Measurements from ENCODE around the gene STK32C.

Gene STK32C

DNA sequence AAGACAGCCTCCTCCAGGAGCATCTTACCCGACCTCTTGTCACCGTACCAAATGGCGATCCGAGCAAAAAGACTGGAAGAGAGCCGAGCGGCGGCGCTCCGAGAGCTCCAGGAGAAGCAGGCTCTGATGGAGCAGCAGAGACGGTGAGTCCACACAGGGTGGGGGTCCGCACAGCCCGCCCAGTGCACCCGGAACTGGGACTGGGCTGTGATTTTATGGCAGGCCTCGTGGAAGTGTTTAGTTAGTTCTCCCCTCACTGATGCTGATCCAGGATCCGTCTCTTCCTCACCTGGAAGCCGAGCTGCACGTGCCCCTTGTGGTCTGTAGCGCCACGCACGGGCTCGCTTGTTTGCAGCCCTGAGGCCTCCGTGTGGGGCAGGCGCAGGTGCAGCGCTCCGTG, 43.9 kb upstream of the STK32C start:
- Histone ChIP-seq H3K36me3 (ENCODE audit: insufficient read depth, low read length) (no peaks in the 10 kb centered on the region), H3K9ac (ENCODE audit: insufficient read length) (no peak overlapping the region), H3K9me3 (ENCODE audit: low read depth, low read length) (no peaks in the 10 kb centered on the region), H3K4me3 (no peak overlapping the region), H3K27ac (no peak overlapping the region)
- DNase-seq (ENCODE audit: low read depth, low spot score), result no peak
- TF ChIP-seq POLR2AphosphoS5 (IDR thresholded peaks at IDR 0.05; ENCODE audit: borderline replicate concordance, low read depth, low read length) (no peak), FOXP2 (optimal IDR thresholded peaks at IDR 0.05; ENCODE audit: control extremely low read depth, extremely low read length, insufficient read depth) (no peak)

DNA sequence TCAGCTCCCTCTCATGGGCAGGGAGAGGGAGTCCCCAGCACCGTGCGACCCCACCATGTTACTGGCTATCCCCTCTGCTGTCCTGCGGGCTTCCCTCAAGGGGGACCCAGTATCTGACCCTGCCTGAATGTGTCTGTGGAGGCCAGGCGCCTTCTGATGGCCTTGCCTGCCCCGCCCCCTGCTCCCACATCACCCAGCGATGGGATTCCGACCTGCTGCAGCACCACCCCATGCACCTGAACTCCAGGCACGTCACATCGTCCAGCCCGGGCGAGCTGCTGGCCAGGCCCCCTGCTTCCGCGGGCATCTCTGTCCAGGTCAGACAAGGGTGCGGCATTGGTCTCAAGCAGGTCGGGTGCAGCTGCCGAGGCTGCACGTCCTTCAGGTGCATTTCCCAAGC, 43.2 kb upstream of the STK32C start:
- Histone ChIP-seq H3K9ac (ENCODE audit: insufficient read length) (no peak overlapping the region), H3K9me3 (ENCODE audit: low read depth, low read length) (no peaks in the 10 kb centered on the region), H3K36me3 (ENCODE audit: insufficient read depth, low read length) (no peaks in the 10 kb centered on the region), H3K4me3 (no peak overlapping the region), H3K27ac (no peak overlapping the region)
- DNase-seq (ENCODE audit: low read depth, low spot score), result no peak
- TF ChIP-seq FOXP2 (optimal IDR thresholded peaks at IDR 0.05; ENCODE audit: control extremely low read depth, extremely low read length, insufficient read depth) (no peak), EZH2 (IDR thresholded peaks at IDR 0.05) (no peak), POLR2AphosphoS5 (IDR thresholded peaks at IDR 0.05; ENCODE audit: borderline replicate concordance, low read depth, low read length) (no peak)

- H3K9me3 ChIP-seq (ENCODE audit: low read depth, low read length), result no peaks in the 10 kb centered on the region
- H3K4me3 ChIP-seq, result no peak overlapping the region
- TF ChIP-seq POLR2AphosphoS5 (IDR thresholded peaks at IDR 0.05; ENCODE audit: borderline replicate concordance, low read depth, low read length) (no peak), FOXP2 (optimal IDR thresholded peaks at IDR 0.05; ENCODE audit: control extremely low read depth, extremely low read length, insufficient read depth) (no peak), EZH2 (IDR thresholded peaks at IDR 0.05) (no peak)
- DNase-seq (ENCODE audit: low read depth, low spot score), result no peak
- H3K36me3 ChIP-seq (ENCODE audit: insufficient read depth, low read length), result no peaks in the 10 kb centered on the region
- H3K9ac ChIP-seq (ENCODE audit: insufficient read length), result no peak overlapping the region
- H3K27ac ChIP-seq, result no peak overlapping the region
These were observed 42.6 kb upstream of the STK32C start for GRCh38 chr10:132350391-132350790.

GRCh38 chr10:132349766-132350165, 42.0 kb upstream of the STK32C start:
- Histone ChIP-seq H3K27ac (no peak overlapping the region), H3K9me3 (ENCODE audit: low read depth, low read length) (no peaks in the 10 kb centered on the region), H3K9ac (ENCODE audit: insufficient read length) (no peak overlapping the region), H3K36me3 (ENCODE audit: insufficient read depth, low read length) (no peaks in the 10 kb centered on the region), H3K4me3 (no peak overlapping the region)
- no peak for TF ChIP-seq EZH2 (IDR thresholded peaks at IDR 0.05)
- no peak for TF ChIP-seq FOXP2 (optimal IDR thresholded peaks at IDR 0.05; ENCODE audit: control extremely low read depth, extremely low read length, insufficient read depth)
- no peak for TF ChIP-seq POLR2AphosphoS5 (IDR thresholded peaks at IDR 0.05; ENCODE audit: borderline replicate concordance, low read depth, low read length)
- no peak for DNase-seq (ENCODE audit: low read depth, low spot score)

DNA sequence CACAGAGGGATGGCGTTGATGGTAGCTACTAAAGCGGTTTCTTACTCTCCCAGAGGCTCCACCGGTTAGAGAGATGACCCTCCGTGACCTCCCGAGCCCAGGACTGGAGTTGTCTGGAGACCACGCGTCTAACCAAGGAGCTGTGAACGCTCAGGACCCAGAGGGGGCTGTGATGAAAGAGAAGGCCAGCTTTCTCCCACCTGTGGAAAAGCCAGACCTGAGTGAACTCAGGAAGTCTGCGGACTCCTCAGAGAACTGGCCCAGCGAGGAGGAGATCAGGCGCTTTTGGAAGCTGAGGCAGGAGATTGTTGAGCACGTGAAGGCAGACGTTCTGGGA, 40.1 kb upstream of the STK32C start:
- TF ChIP-seq POLR2AphosphoS5 (IDR thresholded peaks at IDR 0.05; ENCODE audit: borderline replicate concordance, low read depth, low read length) (no peak), EZH2 (IDR thresholded peaks at IDR 0.05) (no peak), FOXP2 (optimal IDR thresholded peaks at IDR 0.05; ENCODE audit: control extremely low read depth, extremely low read length, insufficient read depth) (no peak)
- no peak for DNase-seq (ENCODE audit: low read depth, low spot score)
- no peaks in the 10 kb centered on the region for H3K36me3 ChIP-seq (ENCODE audit: insufficient read depth, low read length)
- no peaks in the 10 kb centered on the region for H3K9me3 ChIP-seq (ENCODE audit: low read depth, low read length)
- H3K27ac ChIP-seq, result no peak overlapping the region
- H3K4me3 ChIP-seq, result no peak overlapping the region
- no peak overlapping the region for H3K9ac ChIP-seq (ENCODE audit: insufficient read length)

GRCh38 chr10:132347211-132347930, 39.6 kb upstream of the STK32C start:
- no peak overlapping the region for H3K4me3 ChIP-seq
- H3K27ac ChIP-seq, result no peak overlapping the region
- H3K36me3 ChIP-seq (ENCODE audit: insufficient read depth, low read length), result no peaks in the 10 kb centered on the region
- H3K9me3 ChIP-seq (ENCODE audit: low read depth, low read length), result no peaks in the 10 kb centered on the region
- no peak overlapping the region for H3K9ac ChIP-seq (ENCODE audit: insufficient read length)
- TF ChIP-seq FOXP2 (optimal IDR thresholded peaks at IDR 0.05; ENCODE audit: control extremely low read depth, extremely low read length, insufficient read depth) (no peak), POLR2AphosphoS5 (IDR thresholded peaks at IDR 0.05; ENCODE audit: borderline replicate concordance, low read depth, low read length) (no peak)
- no peak for DNase-seq (ENCODE audit: low read depth, low spot score)

GRCh38 chr10:132346806-132347205, 39.1 kb upstream of the STK32C start:
- no peaks in the 10 kb centered on the region for H3K9me3 ChIP-seq (ENCODE audit: low read depth, low read length)
- H3K27ac ChIP-seq, result no peak overlapping the region
- H3K4me3 ChIP-seq, result no peak overlapping the region
- no peak for DNase-seq (ENCODE audit: low read depth, low spot score)
- H3K36me3 ChIP-seq (ENCODE audit: insufficient read depth, low read length), result no peaks in the 10 kb centered on the region
- H3K9ac ChIP-seq (ENCODE audit: insufficient read length), result no peak overlapping the region
- TF ChIP-seq FOXP2 (optimal IDR thresholded peaks at IDR 0.05; ENCODE audit: control extremely low read depth, extremely low read length, insufficient read depth) (no peak), EZH2 (IDR thresholded peaks at IDR 0.05) (no peak), POLR2AphosphoS5 (IDR thresholded peaks at IDR 0.05; ENCODE audit: borderline replicate concordance, low read depth, low read length) (no peak)

DNA sequence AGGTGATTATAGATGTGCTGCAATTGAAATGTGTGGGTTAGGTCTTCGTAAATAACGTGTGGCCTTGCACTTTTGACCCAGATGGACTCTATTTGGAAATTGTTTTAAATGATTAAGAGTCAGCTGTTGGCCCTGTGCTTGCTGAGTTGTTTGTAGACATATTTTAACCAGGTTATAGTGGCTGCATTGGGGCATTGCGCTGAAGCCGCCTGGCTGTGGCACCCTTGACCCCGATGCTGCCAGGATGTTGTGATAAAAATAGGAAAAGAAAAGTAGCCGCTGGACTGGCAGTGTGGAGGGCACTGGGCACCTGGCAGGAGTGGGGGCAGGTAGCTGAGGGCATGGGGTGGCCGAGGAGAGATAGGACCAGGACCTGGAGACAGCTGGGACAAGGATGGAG, 37.6 kb upstream of the STK32C start:
- TF ChIP-seq POLR2AphosphoS5 (IDR thresholded peaks at IDR 0.05; ENCODE audit: borderline replicate concordance, low read depth, low read length) (no peak), FOXP2 (optimal IDR thresholded peaks at IDR 0.05; ENCODE audit: control extremely low read depth, extremely low read length, insufficient read depth) (no peak), EZH2 (IDR thresholded peaks at IDR 0.05) (no peak)
- DNase-seq (ENCODE audit: low read depth, low spot score), result no peak
- no peak overlapping the region for H3K4me3 ChIP-seq
- H3K9me3 ChIP-seq (ENCODE audit: low read depth, low read length), result no peaks in the 10 kb centered on the region
- H3K9ac ChIP-seq (ENCODE audit: insufficient read length), result no peak overlapping the region
- no peak overlapping the region for H3K27ac ChIP-seq
- no peaks in the 10 kb centered on the region for H3K36me3 ChIP-seq (ENCODE audit: insufficient read depth, low read length)

DNA sequence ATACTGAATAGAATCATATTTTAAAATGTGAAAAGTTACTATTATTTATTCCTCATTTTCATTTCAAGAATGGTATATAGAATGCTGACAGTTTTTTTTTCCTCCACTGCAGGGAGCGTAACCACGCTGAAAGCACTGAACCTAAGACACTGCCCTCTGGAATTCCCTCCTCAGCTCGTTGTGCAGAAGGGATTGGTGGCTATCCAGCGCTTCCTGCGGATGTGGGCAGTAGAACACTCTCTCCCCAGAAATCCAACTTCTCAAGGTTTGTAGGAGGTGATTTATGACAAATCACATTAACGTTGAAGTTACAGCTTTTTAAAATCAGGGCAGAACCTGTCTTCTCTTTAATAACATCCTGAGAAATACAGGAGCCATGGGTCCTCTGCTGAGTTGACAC, 36.6 kb upstream of the STK32C start:
- H3K36me3 ChIP-seq (ENCODE audit: insufficient read depth, low read length), result no peaks in the 10 kb centered on the region
- H3K27ac ChIP-seq, result no peak overlapping the region
- DNase-seq (ENCODE audit: low read depth, low spot score), result no peak
- no peak overlapping the region for H3K9ac ChIP-seq (ENCODE audit: insufficient read length)
- TF ChIP-seq FOXP2 (optimal IDR thresholded peaks at IDR 0.05; ENCODE audit: control extremely low read depth, extremely low read length, insufficient read depth), result no peak
- no peak overlapping the region for H3K4me3 ChIP-seq
- no peaks in the 10 kb centered on the region for H3K9me3 ChIP-seq (ENCODE audit: low read depth, low read length)

All from SK-N-MC (cell line).